Body of pancreas (tissue), 4 donors: Measurements from ENCODE around the gene MRTFA. TPM values are rescaled to one million over a fixed set of nuclear protein-coding genes. Genes with fewer than 3 reads are reported as not detected.
A peak's percentile ranks its signal among the peaks of the same experiment; 100 is the strongest.

Source experiments
- ATAC-seq: fragments of 150-250 bp; one replicate; pipeline ENCODE4 v1.9.1; 2016
- DNase-seq, 4 donors: peaks; one replicate each; pipeline ENCODE4 v3.0.0-alpha.2; 2019
- H3K27ac ChIP-seq, 4 donors: fragments of 200-600 bp; sonication (generic); 1 replicate in 3 of 4; 2 replicates in 1 of 4; pipeline versions ENCODE4 v1.5.1 to v1.6.1; 2016 to 2019; ENCODE audit warnings: mild to moderate bottlenecking in 1 of 4, mixed read lengths in 1 of 4, moderate library complexity in 1 of 4
- H3K27me3 ChIP-seq, 2 donors: fragments of 200-600 bp; sonication (generic); one replicate each; pipeline ENCODE4 v1.6.0; 2016; ENCODE audit warnings: mild to moderate bottlenecking in 1 of 2
- H3K36me3 ChIP-seq, 2 donors: fragments of 200-600 bp; sonication (generic); replicated peaks in 1 of 2; 2 replicates each; pipeline ENCODE4 v1.5.1; 2016; ENCODE audit warnings: low read depth in 2 of 2; ENCODE audit not compliant: insufficient read depth in 1 of 2
- H3K4me1 ChIP-seq: fragments of 200-600 bp; sonication (generic); one replicate; pipeline ENCODE4 v1.6.0; 2016
- H3K4me3 ChIP-seq, 2 donors: fragments of 200-600 bp; sonication (generic); 1 replicate in 1 of 2; 2 replicates in 1 of 2; pipeline ENCODE4 v1.5.1; 2016 to 2019
- H3K9me3 ChIP-seq, 3 donors: fragments of 200-600 bp; sonication (generic); 1 replicate in 2 of 3; 2 replicates in 1 of 3; pipeline ENCODE4 v1.5.1; 2016
- CTCF ChIP-seq, 7 experiments: fragments of 450-650 bp in 4 of 7; fragments of 200-600 bp in 3 of 7; sonication (generic) in 3 of 7; IDR thresholded peaks; one replicate each; pipeline ENCODE4 v1.5.1; 2016 to 2019; ENCODE audit warnings: antibody characterized with exemption in 7 of 7
- POLR2A ChIP-seq, 3 donors: fragments of 450-650 bp; IDR thresholded peaks; one replicate each; pipeline ENCODE4 v1.6.1; 2016; ENCODE audit warnings: antibody characterized with exemption in 3 of 3, mild to moderate bottlenecking in 2 of 3
- WGBS, 2 donors: methylation state at CpG; one replicate each; pipeline ENCODE4 v1.1.5; 2017; 5-methylcytosine and 5-hydroxymethylcytosine counted together
- intact Hi-C: fragments of 100-400 bp; cut with DNase I; formaldehyde crosslinking; loops from one replicate; pipeline ENCODE4 v1.15.1; 2023
- total RNA-seq, 2 donors: library from RNA; depleted of rRNA; stranded (reverse); fragments of >200 nt; gene quantifications; one replicate each; pipeline ENCODE4 v1.1.0, GENCODE V29; 2016

The MRTFA gene
- total RNA-seq, 2 donors from 2014 or later, result 47.0 to 71.5 TPM

- TF ChIP-seq POLR2A (IDR thresholded peaks at IDR 0.05), result no peak
- no peak for TF ChIP-seq CTCF (IDR thresholded peaks at IDR 0.05)
- WGBS, 2 donors, result 39 to 42% methylated on average over 5 of the region's 5 CpGs
- Histone ChIP-seq H3K4me1 (peaks cover 63% of the 10 kb centered on the region), H3K27ac (no peak overlapping the region), H3K9me3 (no peaks in the 10 kb centered on the region), H3K27me3 (no peaks in the 10 kb centered on the region), H3K36me3 (no peaks in the 10 kb centered on the region), H3K4me3 (no peak overlapping the region)
- no peak for DNase-seq
- ATAC-seq, result no peak
- intact Hi-C loops, result no loop called here
These were observed 260.4 kb downstream of the MRTFA start for GRCh38 chr22:40376149-40376548.

GRCh38 chr22:40374567-40374966, 262.0 kb downstream of the MRTFA start:
- DNase-seq (no peak), ATAC-seq (no peak)
- no peaks in the 10 kb centered on the region for H3K36me3 ChIP-seq
- WGBS, 2 donors, result 88 to 97% methylated on average over 6 to 8 of the region's 8 CpGs
- H3K27me3 ChIP-seq, result no peaks in the 10 kb centered on the region
- no peak overlapping the region for H3K4me3 ChIP-seq
- no peaks in the 10 kb centered on the region for H3K9me3 ChIP-seq
- H3K4me1 ChIP-seq, result peaks cover 59% of the 10 kb centered on the region
- intact Hi-C loops, result no loop called here
- TF ChIP-seq POLR2A (IDR thresholded peaks at IDR 0.05) (no peak), CTCF (IDR thresholded peaks at IDR 0.05) (no peak)
- H3K27ac ChIP-seq, result no peak overlapping the region

GRCh38 chr22:40368836-40369235, 267.7 kb downstream of the MRTFA start:
- Histone ChIP-seq H3K4me1 (peaks cover 28% of the 10 kb centered on the region), H3K9me3 (no peaks in the 10 kb centered on the region), H3K4me3 (no peak overlapping the region), H3K27me3 (no peaks in the 10 kb centered on the region), H3K27ac (peak overlapping the region in 1 of 4 donors; percentile 49), H3K36me3 (peaks cover 0 to 16% of the 10 kb centered on the region in 2 donors)
- intact Hi-C loops, result no loop called here
- 89 to 90% methylated on average over 3 of the region's 3 CpGs for WGBS, 2 donors
- DNase-seq, result no peak
- TF ChIP-seq POLR2A (IDR thresholded peaks at IDR 0.05), result no peak
- no peak for TF ChIP-seq CTCF (IDR thresholded peaks at IDR 0.05)
- ATAC-seq, result no peak

- no peaks in the 10 kb centered on the region for H3K27me3 ChIP-seq
- DNase-seq (no peak), ATAC-seq (no peak)
- 49 to 67% methylated on average over 6 of the region's 6 CpGs for WGBS, 2 donors
- TF ChIP-seq CTCF (IDR thresholded peaks at IDR 0.05) (no peak), POLR2A (IDR thresholded peaks at IDR 0.05) (no peak)
- peaks cover 22% of the 10 kb centered on the region for H3K4me1 ChIP-seq
- H3K4me3 ChIP-seq, result no peak overlapping the region
- peaks cover 0 to 19% of the 10 kb centered on the region in 2 donors for H3K36me3 ChIP-seq
- H3K27ac ChIP-seq, result peak overlapping the region in 3 of 4 donors; percentile 10 to 34 (median 15)
- no peaks in the 10 kb centered on the region for H3K9me3 ChIP-seq
- intact Hi-C loops, result no loop called here
These were observed 268.5 kb downstream of the MRTFA start for GRCh38 chr22:40368016-40368415.

- ATAC-seq (no peak), DNase-seq (no peak)
- TF ChIP-seq CTCF (IDR thresholded peaks at IDR 0.05), result no peak
- no peak for TF ChIP-seq POLR2A (IDR thresholded peaks at IDR 0.05)
- peaks cover 0 to 24% of the 10 kb centered on the region in 2 donors for H3K36me3 ChIP-seq
- no peaks in the 10 kb centered on the region for H3K9me3 ChIP-seq
- no peaks in the 10 kb centered on the region for H3K27me3 ChIP-seq
- peak overlapping the region in 2 of 4 donors; percentile 10 to 15 for H3K27ac ChIP-seq
- 45 to 54% methylated on average over 6 of the region's 6 CpGs for WGBS, 2 donors
- intact Hi-C loops, result no loop called here
- peaks cover 15% of the 10 kb centered on the region for H3K4me1 ChIP-seq
- no peak overlapping the region for H3K4me3 ChIP-seq
These were observed 269.2 kb downstream of the MRTFA start for GRCh38 chr22:40367342-40367741.
